ENCODE data around the gene PBRM1. TPM values are rescaled to one million over a fixed set of nuclear protein-coding genes. Genes with fewer than 3 reads are reported as not detected.
A peak's percentile ranks its signal among the peaks of the same experiment; 100 is the strongest.

Gene PBRM1
- total RNA-seq, 4 donors from 2014 or later, result 111 to 165 (median 125) TPM

GRCh38 chr3:52539010-52539653 is 146.6 kb downstream of the PBRM1 start:
- TF ChIP-seq POLR2A (IDR thresholded peaks at IDR 0.05), result no peak
- TF ChIP-seq, protein P1, sequence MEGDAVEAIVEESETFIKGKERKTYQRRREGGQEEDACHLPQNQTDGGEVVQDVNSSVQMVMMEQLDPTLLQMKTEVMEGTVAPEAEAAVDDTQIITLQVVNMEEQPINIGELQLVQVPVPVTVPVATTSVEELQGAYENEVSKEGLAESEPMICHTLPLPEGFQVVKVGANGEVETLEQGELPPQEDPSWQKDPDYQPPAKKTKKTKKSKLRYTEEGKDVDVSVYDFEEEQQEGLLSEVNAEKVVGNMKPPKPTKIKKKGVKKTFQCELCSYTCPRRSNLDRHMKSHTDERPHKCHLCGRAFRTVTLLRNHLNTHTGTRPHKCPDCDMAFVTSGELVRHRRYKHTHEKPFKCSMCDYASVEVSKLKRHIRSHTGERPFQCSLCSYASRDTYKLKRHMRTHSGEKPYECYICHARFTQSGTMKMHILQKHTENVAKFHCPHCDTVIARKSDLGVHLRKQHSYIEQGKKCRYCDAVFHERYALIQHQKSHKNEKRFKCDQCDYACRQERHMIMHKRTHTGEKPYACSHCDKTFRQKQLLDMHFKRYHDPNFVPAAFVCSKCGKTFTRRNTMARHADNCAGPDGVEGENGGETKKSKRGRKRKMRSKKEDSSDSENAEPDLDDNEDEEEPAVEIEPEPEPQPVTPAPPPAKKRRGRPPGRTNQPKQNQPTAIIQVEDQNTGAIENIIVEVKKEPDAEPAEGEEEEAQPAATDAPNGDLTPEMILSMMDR (IDR thresholded peaks at IDR 0.05), result no peak
- intact Hi-C loops (cut with DNase I), result loop anchor here (5.0 kb wide), 1 partner anchor 487 kb away; no protein-coding TSS in a partner anchor
- Histone ChIP-seq H3K36me3 (peaks cover 0 to 3% of the 10 kb centered on the region in 2 donors), H3K27me3 (no peaks in the 10 kb centered on the region), H3K4me3 (replicated peaks in 1 of 3) (no peak overlapping the region), H3K4me1 (peaks cover 37 to 61% of the 10 kb centered on the region in 2 donors), H3K9me3 (no peaks in the 10 kb centered on the region), H3K27ac (peak overlapping the region in 2 of 3 donors; percentile 93 to 94)
- no peak for DNase-seq
- WGBS, 2 donors, result 91 to 95% methylated on average over 5 of the region's 5 CpGs

- DNase-seq, result no peak
- peak overlapping the region; percentile 92 to 94 (median 93) for H3K27ac ChIP-seq
- H3K36me3 ChIP-seq, result peaks cover 0 to 3% of the 10 kb centered on the region in 2 donors
- peak overlapping the region; percentile 49 to 68 (median 51) for H3K4me3 ChIP-seq (replicated peaks in 1 of 3)
- no peaks in the 10 kb centered on the region for H3K9me3 ChIP-seq
- no peak for TF ChIP-seq POLR2A (IDR thresholded peaks at IDR 0.05)
- TF ChIP-seq, protein P1 (IDR thresholded peaks at IDR 0.05), result no peak
- no peaks in the 10 kb centered on the region for H3K27me3 ChIP-seq
- peaks cover 42 to 63% of the 10 kb centered on the region in 2 donors for H3K4me1 ChIP-seq
- 70 to 73% methylated on average over 7 of the region's 7 CpGs for WGBS, 2 donors
- intact Hi-C loops (cut with DNase I), result loop anchor here (5.0 kb wide), 1 partner anchor 486 kb away; no protein-coding TSS in a partner anchor
Measured at GRCh38 chr3:52537726-52538421, 147.8 kb downstream of the PBRM1 start.

DNA sequence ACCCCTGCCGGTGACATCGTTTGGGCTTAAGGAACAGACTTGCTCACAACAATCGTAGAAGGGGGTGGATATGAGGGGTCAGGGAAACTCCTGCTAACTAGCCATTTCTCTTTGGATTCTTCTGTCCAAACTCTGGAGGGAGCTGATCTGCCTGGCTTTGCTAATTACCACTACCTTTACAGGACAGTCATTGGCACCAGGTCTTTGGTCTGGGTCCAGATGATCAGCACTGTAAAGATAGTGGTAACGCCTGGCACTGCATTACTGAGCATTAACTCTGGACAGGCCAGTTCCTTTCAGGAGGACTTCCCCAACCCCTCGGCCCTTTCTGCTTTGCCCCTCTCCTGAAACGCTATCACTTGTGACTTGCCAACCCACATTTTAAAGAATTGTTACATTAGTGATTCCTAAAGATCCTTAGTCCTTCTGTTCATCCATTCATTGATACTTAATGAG is 148.5 kb downstream of the PBRM1 start:
- intact Hi-C loops (cut with DNase I), result loop anchor here (5.0 kb wide), 1 partner anchor 485 kb away; no protein-coding TSS in a partner anchor
- DNase-seq, result no peak
- WGBS, 2 donors, result 2 to 6% methylated on average over 4 to 6 of the region's 6 CpGs
- Histone ChIP-seq H3K4me3 (replicated peaks in 1 of 3) (peak overlapping the region; percentile 49 to 68 (median 51)), H3K9me3 (no peaks in the 10 kb centered on the region), H3K4me1 (peaks cover 48 to 70% of the 10 kb centered on the region in 2 donors), H3K27me3 (no peaks in the 10 kb centered on the region), H3K36me3 (peaks cover 0 to 3% of the 10 kb centered on the region in 2 donors), H3K27ac (peak overlapping the region; percentile 92 to 94 (median 93))
- no peak for TF ChIP-seq POLR2A (IDR thresholded peaks at IDR 0.05)
- TF ChIP-seq, protein P1 (IDR thresholded peaks at IDR 0.05), result peak in 2 of 6 experiments; percentile 7 to 33

- DNase-seq, result peak; percentile 99
- peak within 1 kb of the TSS; percentile 92 to 94 (median 93) for H3K27ac ChIP-seq
- intact Hi-C loops (cut with DNase I), result loop anchor here (5.0 kb wide), 1 partner anchor 484 kb away; no protein-coding TSS in a partner anchor
- H3K4me3 ChIP-seq (replicated peaks in 1 of 3), result peak within 1 kb of the TSS; percentile 49 to 68 (median 51)
- peaks cover 0 to 3% of the 10 kb centered on the region in 2 donors for H3K36me3 ChIP-seq
- TF ChIP-seq, protein P1 (IDR thresholded peaks at IDR 0.05), result no peak
- peak; percentile 73 to 99 for TF ChIP-seq POLR2A (IDR thresholded peaks at IDR 0.05)
- 0% methylated on average over 9 to 53 of the region's 65 CpGs for WGBS, 2 donors
- H3K9me3 ChIP-seq, result no peaks in the 10 kb centered on the region
- no peaks in the 10 kb centered on the region for H3K27me3 ChIP-seq
- peaks cover 48 to 76% of the 10 kb centered on the region in 2 donors for H3K4me1 ChIP-seq
Measured at GRCh38 chr3:52536369-52537164, 149.1 kb downstream of the PBRM1 start, which contains the start of gene UQCC5. TSS of gene UQCC5 (plus strand) at chr3:52536605. CDS start at chr3:52536756, 151 bp downstream.

Data from thyroid gland (tissue), 4 donors.